Activated CD8-positive, alpha-beta memory T cell treated with anti-CD3 and anti-CD28 coated beads, Interleukin-2, amount 50 U/mL, for 4 hours (primary cell): Measurements from ENCODE around the gene TRIM52.
"Not testable (repeated sequence)": the region's sequence is repeated elsewhere in the genome, so short reads cannot be mapped to it uniquely, and the experiment has no call there.

Source experiments
- DNase-seq: peaks from one replicate; pipeline ENCODE4 v3.0.0-alpha.2; 2020

The TRIM52 gene

DNA sequence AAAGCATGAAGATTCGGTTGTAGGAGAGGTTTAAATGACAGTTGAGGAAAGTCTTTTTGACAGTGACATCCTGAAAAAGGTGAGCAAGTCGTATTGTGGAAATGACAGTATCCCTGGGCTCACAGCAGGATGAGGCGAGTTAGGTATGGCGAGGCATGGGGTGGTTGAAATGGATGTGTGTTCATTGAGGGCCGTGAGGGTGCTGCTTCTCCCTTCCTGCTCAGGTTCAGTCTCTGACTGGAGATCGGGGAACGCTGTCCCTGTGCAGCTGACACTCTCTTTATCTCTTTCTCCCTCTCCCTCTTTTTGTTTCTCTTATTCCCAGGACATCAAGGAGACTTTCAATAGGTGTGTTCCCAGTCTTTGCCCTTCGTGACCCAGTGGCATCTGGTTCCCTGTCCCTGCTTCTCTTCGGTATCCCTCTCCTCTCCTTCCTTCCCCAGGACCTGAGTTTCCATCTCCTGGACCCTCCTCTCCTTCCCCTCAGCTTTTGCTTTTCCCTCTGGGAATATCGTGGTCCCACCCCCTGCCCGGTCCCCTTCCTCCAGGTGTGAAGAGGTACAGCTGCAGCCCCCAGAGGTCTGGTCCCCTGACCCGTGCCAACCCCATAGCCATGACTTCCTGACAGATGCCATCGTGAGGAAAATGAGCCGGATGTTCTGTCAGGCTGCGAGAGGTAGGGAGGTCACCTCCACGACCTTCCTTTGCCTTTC lies 27.7 kb downstream of the TRIM52 start:
- no peak for DNase-seq

DNA sequence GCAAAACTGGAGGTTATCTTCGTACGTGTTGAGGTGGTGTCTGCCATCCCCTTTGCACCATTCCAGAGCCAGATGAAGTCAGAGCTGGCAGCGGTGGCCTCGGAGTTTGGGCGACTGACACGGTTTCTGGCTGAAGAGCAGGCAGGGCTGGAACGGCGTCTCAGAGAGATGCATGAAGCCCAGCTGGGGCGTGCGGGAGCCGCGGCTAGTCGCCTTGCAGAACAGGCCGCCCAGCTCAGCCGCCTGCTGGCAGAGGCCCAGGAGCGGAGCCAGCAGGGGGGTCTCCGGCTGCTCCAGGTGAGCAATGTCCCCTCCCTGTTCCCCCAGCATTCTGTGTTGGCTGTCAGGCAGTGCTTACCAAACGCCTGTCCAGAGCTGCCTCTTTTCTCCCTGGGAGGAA lies 28.4 kb downstream of the TRIM52 start:
- DNase-seq: no peak

GRCh38 chr5:181231432-181231831 lies 29.5 kb downstream of the TRIM52 start:
- DNase-seq: no peak

DNA sequence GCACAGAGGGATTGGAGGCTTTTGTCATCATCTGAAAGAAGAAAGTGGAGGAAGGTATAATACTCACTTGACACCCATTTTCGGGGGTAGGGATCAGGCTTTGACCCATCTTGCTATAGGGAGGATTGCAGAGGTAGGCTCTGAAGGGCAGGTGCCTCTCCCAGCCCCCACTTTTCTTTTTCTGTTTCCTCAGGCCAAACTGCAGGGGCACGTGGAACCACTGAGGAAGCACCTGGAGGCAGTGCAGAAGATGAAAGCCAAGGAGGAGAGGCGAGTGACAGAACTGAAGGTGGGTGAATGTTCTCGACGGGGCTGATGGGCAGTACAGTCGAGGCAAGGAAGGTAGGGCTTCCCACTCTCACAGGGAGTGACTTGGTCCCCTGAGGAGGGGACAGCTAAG lies 30.4 kb downstream of the TRIM52 start:
- no peak for DNase-seq

DNA sequence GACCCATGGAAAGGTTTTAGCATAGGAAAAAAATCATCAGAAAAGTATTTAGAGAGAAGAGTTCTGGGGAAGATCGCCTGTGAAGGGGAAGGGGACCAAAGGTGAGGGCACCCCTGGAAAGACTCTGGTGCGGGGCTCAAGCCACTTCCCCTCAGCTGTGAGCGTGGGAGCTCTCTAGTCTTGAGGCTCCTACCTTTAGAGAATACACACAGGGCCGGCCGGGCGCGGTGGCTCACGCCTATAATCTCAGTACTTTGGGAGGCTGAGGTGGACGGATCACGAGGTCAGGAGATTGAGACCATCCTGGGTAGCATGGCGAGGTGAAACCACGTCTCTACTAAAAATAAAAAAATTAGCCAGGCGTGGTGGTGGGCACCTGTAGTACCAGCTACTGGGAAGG lies 30.9 kb downstream of the TRIM52 start:
- no peak for DNase-seq

GRCh38 chr5:181224390-181225229 lies 36.3 kb downstream of the TRIM52 start:
- DNase-seq: no peak

- DNase-seq: no peak
These were observed 37.1 kb downstream of the TRIM52 start for GRCh38 chr5:181223729-181224389.

- DNase-seq: peak; percentile 97
These were observed 37.8 kb downstream of the TRIM52 start, which contains the start of gene TRIM41 for GRCh38 chr5:181223058-181223728. Gene TRIM41 (plus strand): TSS chr5:181223281. CDS start chr5:181224000, 719 bp downstream.

DNA sequence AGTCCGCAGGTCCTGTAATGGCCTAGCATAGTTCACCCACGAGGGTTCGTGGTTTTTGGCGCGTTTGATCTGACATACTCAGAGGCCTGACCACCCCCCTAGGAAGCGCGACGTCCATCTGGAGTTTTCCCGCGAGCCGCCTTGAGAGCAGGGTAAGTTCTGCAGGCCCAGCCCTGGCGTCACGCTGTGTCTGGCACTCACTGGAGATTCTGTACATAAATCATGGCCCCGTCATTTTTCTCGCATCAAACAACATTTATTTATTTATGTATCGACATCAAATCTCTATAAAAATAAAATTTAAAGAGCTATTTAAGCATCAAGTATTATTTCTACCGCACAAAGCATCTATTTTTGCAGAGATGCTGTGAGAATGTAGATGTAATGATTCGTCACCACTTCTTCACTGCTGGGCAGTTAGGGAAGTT lies 38.3 kb downstream of the TRIM52 start:
- DNase-seq: no peak

- peak; percentile 93 for DNase-seq
These were observed 38.9 kb downstream of the TRIM52 start for GRCh38 chr5:181221792-181222629.

- peak; percentile 60 for DNase-seq
These were observed 39.7 kb downstream of the TRIM52 start for GRCh38 chr5:181221105-181221791.

DNA sequence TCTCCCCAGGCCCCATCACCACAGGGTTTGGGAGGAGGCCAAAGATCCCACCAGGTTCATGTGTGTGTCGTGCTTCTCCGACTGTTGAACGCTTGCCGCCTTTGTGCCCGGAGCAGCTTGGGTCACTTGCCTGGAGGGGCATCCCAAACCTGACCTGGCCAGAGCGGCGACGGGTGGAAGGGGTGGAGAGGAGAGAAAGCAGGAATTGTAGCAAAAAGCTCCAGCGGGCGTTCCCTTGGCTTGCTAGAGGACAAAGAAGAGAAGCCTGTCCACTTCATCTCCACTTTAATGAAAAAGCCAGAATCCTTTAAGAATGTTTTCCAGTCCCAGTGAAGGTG lies 40.8 kb downstream of the TRIM52 start:
- no peak for DNase-seq

GRCh38 chr5:181219262-181220177 lies 41.4 kb downstream of the TRIM52 start:
- no peak for DNase-seq

- DNase-seq: no peak
These were observed 42.2 kb downstream of the TRIM52 start for GRCh38 chr5:181218795-181219124.

- peak; percentile 39 for DNase-seq
These were observed 43.2 kb downstream of the TRIM52 start for GRCh38 chr5:181217803-181218062.

GRCh38 chr5:181217111-181217802 lies 43.7 kb downstream of the TRIM52 start:
- peak; percentile 60 for DNase-seq

DNA sequence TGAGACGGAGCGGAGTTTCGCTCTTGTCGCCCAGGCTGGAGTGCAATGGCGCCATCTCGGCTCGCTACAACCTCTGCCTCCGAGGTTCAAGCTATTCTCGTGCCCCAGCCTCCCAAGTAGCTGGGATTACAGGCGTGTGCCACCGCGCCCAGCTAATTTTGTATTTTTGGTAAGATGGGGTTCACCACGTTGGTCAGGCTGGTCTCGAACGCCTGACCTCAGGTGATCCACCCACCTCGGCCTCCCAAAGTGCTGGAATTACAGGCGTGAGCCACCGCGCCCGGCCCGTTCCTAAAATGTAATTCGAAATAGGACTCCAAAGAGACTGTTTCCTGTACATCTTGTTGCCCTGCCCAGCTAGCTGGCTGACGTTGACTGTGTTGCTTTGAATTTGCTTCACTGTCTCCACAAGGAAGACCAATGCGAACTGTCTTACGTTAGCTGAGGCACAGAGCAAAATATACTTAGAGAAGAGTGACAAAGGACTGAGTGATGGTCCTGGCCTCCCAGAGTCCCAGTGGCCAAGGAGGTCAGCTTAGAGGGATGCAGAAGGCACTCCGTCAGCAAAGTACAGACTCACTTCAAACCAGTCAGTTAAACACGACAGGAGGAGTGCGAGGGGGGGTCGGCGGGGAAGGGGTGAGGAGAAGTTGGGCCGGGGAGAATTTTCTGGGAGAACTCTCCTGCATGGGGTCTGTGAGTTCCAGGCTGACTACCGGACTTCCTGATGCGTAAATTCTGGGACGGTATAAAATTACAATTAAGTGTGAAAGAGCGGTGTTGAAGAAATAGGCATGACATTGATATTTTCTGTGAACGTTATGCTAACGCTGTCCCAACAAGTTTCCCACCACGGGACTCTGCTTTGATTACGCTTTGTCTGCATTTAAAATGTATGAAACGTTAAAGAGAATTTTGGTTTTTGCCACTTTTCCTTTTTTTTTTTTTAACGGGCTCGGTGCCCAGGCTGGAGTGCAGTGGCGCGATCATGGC lies 44.6 kb downstream of the TRIM52 start:
- no peak for DNase-seq

- not testable (repeated sequence) for DNase-seq
These were observed 46.7 kb downstream of the TRIM52 start for GRCh38 chr5:181214249-181214648.

DNA sequence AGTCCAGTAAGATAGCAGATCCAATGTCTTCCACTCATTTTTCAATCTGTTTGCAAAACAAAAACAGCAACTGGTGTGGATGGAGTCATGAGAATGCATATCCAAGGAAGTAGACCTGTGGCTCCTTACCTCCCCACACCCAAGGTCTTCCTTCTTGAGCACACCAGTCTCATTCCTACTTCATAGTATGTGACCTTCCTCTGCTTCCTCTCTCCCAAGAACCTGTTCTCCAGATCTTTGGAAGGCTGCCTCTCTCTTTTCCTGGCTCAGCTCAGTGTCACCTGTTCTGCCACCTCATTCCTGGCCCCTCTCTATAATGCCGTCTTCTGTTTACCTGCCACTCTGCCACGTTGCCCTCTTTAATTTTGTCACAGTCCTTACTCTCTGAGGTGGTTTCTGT lies 48.0 kb downstream of the TRIM52 start:
- DNase-seq: no peak
